Measurements from ENCODE around the gene CFAP61. TPM values are rescaled to one million over a fixed set of nuclear protein-coding genes. Genes with fewer than 3 reads are reported as not detected.

Gene CFAP61
- total and polyA plus RNA-seq, 2 donors: 0.23 to 0.24 TPM

DNA sequence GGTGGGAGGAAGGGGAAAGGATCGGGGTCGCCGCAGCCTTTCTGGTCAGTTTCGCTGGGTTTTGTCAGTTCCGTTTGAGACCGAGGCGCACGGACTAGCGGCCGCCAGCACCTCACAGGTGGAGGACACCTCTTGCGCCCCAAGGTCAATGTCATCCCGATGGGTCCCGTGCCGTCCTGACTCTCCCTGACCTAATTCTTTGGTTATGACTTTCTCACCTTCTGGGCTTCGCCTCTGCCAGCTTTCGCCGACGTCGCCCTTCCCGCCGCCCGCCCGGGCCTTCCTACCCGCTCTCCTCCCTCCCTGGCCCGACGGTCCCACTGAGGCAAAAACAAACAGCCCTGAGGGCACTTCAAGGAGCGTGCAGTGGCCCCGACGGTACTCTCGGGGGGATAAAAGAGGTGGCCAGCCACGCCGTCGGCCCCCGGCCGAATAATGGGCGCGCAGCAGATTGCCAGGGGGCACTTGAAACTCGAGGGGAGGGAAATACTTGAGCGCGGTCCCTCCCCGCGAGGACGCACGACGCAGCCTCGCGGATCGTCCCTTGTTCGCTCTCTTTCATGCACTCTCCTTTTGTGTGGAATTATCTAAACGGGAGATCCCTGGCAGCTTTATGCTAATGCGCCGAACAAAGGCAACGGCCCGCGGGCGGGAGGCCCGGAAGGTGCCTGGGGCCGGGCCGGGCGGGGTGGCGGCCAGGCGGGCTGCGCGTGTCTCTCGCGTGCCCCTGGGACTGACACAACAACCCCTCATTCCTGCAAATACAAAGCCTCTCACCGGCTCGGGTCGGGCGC lies 311.7 kb downstream of the CFAP61 start:
- WGBS: 4% methylated on average over 70 of the region's 70 CpGs
- H3K9me3 ChIP-seq (ENCODE audit: control insufficient read depth in 2 of 2, insufficient read depth in 1 of 2, low read length in 1 of 2): peaks cover 0 to 9% of the 10 kb centered on the region in 2 donors
- peaks cover 77 to 89% of the 10 kb centered on the region in 2 donors for H3K27me3 ChIP-seq (ENCODE audit: control insufficient read depth in 2 of 2, insufficient read depth in 1 of 2, low read length in 1 of 2)
- H3K27ac ChIP-seq (ENCODE audit: low read depth in 1 of 2, low read length in 1 of 2): no peak overlapping the region
- DNase-seq (ENCODE audit: low read depth in 6 of 9, low spot score in 9 of 9): peak in 1 of 9 donors; percentile 21
- H3K4me3 ChIP-seq (ENCODE audit: low read length in 2 of 2): no peak overlapping the region
- H3K36me3 ChIP-seq (ENCODE audit: control insufficient read depth in 2 of 2, insufficient read depth in 2 of 2, low read length in 1 of 2): no peaks in the 10 kb centered on the region
- H3K4me1 ChIP-seq (ENCODE audit: control insufficient read depth in 2 of 2, insufficient read depth in 2 of 2, low read length in 2 of 2): peaks cover 3 to 22% of the 10 kb centered on the region in 2 donors

DNA sequence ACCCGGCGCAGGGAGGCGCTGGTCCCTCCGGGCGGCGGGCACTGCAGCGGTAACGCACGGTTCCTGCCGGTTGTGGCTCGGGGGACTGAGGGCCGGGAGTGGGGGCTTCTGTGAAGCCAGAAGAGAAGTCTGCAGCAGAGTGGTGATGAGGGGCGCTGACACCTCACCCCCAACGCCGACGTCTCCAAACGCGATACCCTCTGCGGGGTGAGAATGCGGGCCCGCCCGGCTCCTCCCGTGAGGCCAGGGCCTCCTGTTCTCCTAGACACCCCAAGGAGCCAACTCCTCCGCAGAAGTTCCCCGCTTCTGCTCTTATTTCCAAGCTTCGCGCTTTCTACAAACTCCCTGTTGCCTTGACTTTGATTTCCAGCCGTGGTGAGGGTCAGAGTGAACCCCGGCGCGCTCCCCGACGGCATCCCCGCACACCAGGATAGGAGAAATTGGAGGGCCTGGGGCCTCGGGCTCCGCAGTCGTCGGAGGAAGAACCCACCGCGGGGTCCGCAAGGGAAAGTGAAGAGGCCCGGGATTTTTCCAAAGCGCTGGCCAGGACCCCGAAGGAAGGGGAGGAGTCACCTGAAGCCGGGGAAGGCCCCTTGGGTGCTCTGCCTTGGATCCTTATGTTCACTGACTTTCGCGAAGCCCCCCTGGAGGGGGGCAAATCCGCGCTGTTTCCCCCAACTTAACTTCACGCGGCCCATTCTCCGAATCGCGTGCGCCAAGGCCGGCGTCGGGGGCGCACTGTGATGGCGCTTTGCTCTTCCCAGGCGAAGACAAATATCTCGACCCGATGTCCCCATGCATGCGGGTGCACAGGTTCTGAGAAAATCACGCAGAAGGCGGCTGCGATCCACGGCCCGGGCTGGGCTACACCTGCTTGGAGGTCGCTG lies 312.5 kb downstream of the CFAP61 start:
- peaks cover 0 to 9% of the 10 kb centered on the region in 2 donors for H3K9me3 ChIP-seq (ENCODE audit: control insufficient read depth in 2 of 2, insufficient read depth in 1 of 2, low read length in 1 of 2)
- DNase-seq (ENCODE audit: low read depth in 6 of 9, low spot score in 9 of 9): no peak
- H3K4me3 ChIP-seq (ENCODE audit: low read length in 2 of 2): no peak overlapping the region
- H3K36me3 ChIP-seq (ENCODE audit: control insufficient read depth in 2 of 2, insufficient read depth in 2 of 2, low read length in 1 of 2): no peaks in the 10 kb centered on the region
- WGBS: 8% methylated on average over 70 of the region's 70 CpGs
- H3K27me3 ChIP-seq (ENCODE audit: control insufficient read depth in 2 of 2, insufficient read depth in 1 of 2, low read length in 1 of 2): peaks cover 86 to 97% of the 10 kb centered on the region in 2 donors
- H3K27ac ChIP-seq (ENCODE audit: low read depth in 1 of 2, low read length in 1 of 2): no peak overlapping the region
- H3K4me1 ChIP-seq (ENCODE audit: control insufficient read depth in 2 of 2, insufficient read depth in 2 of 2, low read length in 2 of 2): peaks cover 3 to 26% of the 10 kb centered on the region in 2 donors

DNA sequence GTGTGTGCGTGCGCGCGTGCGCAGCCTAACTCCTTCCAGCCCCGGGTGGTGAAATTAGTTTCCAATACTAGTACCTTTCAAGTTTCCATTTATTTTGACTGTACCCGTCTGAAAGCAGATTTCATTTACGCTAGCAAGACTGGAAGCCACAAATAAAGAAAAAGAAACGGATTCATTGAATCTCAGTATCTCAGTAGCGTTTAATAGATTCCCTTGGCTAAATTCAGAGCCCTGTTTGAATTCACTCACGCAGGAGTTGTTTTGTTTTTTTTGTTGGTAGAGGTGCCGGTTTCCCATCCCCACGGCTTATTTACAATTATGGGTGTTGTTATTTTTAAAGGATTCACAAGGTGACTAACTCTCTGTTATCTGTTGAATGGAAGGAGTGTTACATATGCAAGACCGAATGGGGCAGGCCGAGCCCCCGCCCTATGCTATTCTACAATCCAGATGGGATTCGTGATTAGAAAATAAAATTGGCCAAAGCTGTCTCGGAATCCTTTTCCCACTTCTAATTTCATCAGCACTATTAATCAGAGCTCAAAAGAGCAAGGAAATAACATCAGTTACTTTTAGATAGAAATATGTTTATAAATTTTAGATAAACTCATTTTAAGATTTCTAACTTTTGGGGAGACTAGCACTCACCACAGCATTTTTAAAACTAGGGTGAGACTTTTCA lies 313.3 kb downstream of the CFAP61 start:
- Histone ChIP-seq H3K36me3 (ENCODE audit: control insufficient read depth in 2 of 2, insufficient read depth in 2 of 2, low read length in 1 of 2) (no peaks in the 10 kb centered on the region), H3K27ac (ENCODE audit: low read depth in 1 of 2, low read length in 1 of 2) (no peak overlapping the region), H3K4me1 (ENCODE audit: control insufficient read depth in 2 of 2, insufficient read depth in 2 of 2, low read length in 2 of 2) (peaks cover 3 to 28% of the 10 kb centered on the region in 2 donors), H3K27me3 (ENCODE audit: control insufficient read depth in 2 of 2, insufficient read depth in 1 of 2, low read length in 1 of 2) (peaks cover 93 to 98% of the 10 kb centered on the region in 2 donors), H3K9me3 (ENCODE audit: control insufficient read depth in 2 of 2, insufficient read depth in 1 of 2, low read length in 1 of 2) (peaks cover 0 to 9% of the 10 kb centered on the region in 2 donors), H3K4me3 (ENCODE audit: low read length in 2 of 2) (no peak overlapping the region)
- no peak for DNase-seq (ENCODE audit: low read depth in 6 of 9, low spot score in 9 of 9)
- 14% methylated on average over 18 of the region's 18 CpGs for WGBS

DNA sequence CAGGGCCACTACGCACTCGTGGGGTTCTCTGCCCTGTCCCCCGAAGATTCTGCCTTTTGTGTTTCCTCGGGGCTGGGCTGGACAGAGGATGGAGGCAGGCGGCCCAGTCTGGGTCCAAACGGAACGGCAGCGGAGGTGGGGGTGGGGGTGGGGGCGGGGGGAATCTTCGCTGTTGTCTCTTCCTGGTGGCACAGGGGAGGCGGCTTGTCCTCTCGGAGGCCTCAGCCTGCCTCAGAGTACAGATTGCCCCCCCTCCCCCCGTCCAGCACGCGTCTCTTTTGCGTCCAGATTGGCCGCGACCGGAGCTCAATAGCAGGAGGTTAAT lies 314.2 kb downstream of the CFAP61 start:
- Histone ChIP-seq H3K4me1 (ENCODE audit: control insufficient read depth in 2 of 2, insufficient read depth in 2 of 2, low read length in 2 of 2) (peaks cover 3 to 28% of the 10 kb centered on the region in 2 donors), H3K9me3 (ENCODE audit: control insufficient read depth in 2 of 2, insufficient read depth in 1 of 2, low read length in 1 of 2) (peaks cover 0 to 9% of the 10 kb centered on the region in 2 donors), H3K27ac (ENCODE audit: low read depth in 1 of 2, low read length in 1 of 2) (no peak overlapping the region), H3K36me3 (ENCODE audit: control insufficient read depth in 2 of 2, insufficient read depth in 2 of 2, low read length in 1 of 2) (no peaks in the 10 kb centered on the region), H3K27me3 (ENCODE audit: control insufficient read depth in 2 of 2, insufficient read depth in 1 of 2, low read length in 1 of 2) (peaks cover 91 to 98% of the 10 kb centered on the region in 2 donors), H3K4me3 (ENCODE audit: low read length in 2 of 2) (no peak overlapping the region)
- 9% methylated on average over 19 of the region's 19 CpGs for WGBS
- DNase-seq (ENCODE audit: low read depth in 6 of 9, low spot score in 9 of 9): no peak

DNA sequence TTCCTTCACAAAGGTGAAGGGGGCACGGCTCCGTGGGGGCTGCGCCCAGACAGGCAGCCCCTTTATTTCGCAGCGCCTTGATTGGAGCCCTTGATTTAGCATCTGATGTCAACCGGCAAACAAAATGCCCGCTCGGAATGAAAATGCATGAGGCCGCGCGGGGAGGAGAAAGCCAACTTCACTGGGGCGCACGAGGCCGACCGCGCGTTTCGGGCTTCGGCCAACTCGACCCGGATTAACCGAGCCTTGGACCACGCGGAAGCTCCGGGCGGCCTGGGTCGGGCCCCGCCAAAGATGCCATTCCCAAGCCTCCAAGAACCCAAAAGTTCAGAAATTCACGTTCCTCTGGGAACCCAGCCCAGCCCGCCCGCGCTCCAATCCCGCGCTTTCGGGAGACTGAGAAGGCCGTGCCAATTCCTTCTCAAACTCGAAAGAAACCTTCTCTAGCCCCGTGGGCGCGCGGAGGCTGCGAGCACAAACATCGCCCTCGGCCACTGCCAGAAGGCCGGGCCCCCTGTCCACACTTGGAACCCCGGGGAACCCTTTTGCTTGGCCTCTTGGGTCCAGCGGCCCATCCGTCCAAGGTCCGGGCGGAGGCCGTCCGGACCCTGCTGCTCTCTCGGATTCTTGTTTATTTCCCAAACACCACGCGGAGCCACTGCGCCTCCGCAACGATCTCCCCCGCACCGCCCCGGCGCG lies 314.7 kb downstream of the CFAP61 start:
- Histone ChIP-seq H3K36me3 (ENCODE audit: control insufficient read depth in 2 of 2, insufficient read depth in 2 of 2, low read length in 1 of 2) (no peaks in the 10 kb centered on the region), H3K4me3 (ENCODE audit: low read length in 2 of 2) (peak overlapping the region in 1 of 2 donors; percentile 49), H3K9me3 (ENCODE audit: control insufficient read depth in 2 of 2, insufficient read depth in 1 of 2, low read length in 1 of 2) (peaks cover 0 to 9% of the 10 kb centered on the region in 2 donors), H3K27ac (ENCODE audit: low read depth in 1 of 2, low read length in 1 of 2) (no peak overlapping the region), H3K4me1 (ENCODE audit: control insufficient read depth in 2 of 2, insufficient read depth in 2 of 2, low read length in 2 of 2) (peaks cover 3 to 28% of the 10 kb centered on the region in 2 donors), H3K27me3 (ENCODE audit: control insufficient read depth in 2 of 2, insufficient read depth in 1 of 2, low read length in 1 of 2) (peaks cover 91 to 98% of the 10 kb centered on the region in 2 donors)
- WGBS: 3% methylated on average over 63 of the region's 63 CpGs
- no peak for DNase-seq (ENCODE audit: low read depth in 6 of 9, low spot score in 9 of 9)

DNA sequence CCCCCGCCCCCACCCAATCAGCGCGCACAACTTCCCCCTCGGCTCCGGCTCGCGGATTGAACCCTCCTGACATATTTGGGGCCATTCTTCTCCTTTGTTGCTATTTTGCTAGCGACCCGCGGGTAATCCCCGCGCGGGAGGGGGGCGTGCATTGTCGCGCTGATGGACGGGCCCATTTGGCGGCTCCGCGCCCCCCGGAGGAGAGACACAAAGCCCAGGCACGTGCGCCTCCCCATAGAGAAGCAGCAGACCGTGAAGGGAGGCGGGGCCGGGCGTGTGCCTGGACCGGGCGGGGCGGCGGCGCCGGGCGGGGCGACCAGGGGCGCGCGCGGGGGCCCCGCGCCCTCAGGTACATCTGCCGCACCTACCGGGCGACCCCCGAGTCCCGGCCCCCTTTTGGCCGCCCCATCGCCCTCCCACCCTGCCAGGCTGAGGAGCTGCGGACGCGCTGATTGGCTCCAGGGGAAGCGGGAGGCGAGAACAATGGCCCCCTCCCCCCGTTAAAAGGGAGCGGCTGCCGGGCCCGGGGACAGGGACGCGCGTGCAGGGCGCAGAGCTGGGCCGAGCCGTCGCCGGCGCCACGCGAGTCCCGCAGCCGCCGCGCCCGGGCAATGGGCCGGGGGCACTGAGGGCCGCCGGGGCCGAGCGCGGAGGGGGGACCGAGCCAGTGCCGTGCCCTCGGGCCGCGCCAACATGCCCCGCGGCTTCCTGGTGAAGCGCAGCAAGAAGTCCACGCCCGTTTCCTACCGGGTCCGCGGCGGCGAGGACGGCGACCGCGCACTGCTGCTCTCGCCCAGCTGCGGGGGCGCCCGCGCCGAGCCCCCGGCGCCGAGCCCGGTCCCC lies 315.5 kb downstream of the CFAP61 start, which contains the start of gene INSM1:
Gene INSM1, plus strand, starts transcription at position 530 of the 843 bp plus-strand sequence. Its CDS starts 164 bp downstream, at position 694.
- H3K9me3 ChIP-seq (ENCODE audit: control insufficient read depth in 2 of 2, insufficient read depth in 1 of 2, low read length in 1 of 2): peaks cover 0 to 9% of the 10 kb centered on the region in 2 donors
- no peaks in the 10 kb centered on the region for H3K36me3 ChIP-seq (ENCODE audit: control insufficient read depth in 2 of 2, insufficient read depth in 2 of 2, low read length in 1 of 2)
- no peak within 1 kb of the TSS for H3K27ac ChIP-seq (ENCODE audit: low read depth in 1 of 2, low read length in 1 of 2)
- H3K27me3 ChIP-seq (ENCODE audit: control insufficient read depth in 2 of 2, insufficient read depth in 1 of 2, low read length in 1 of 2): peaks cover 89 to 97% of the 10 kb centered on the region in 2 donors
- peak within 1 kb of the TSS in 1 of 2 donors; percentile 49 for H3K4me3 ChIP-seq (ENCODE audit: low read length in 2 of 2)
- peak in 1 of 9 donors; percentile 24 for DNase-seq (ENCODE audit: low read depth in 6 of 9, low spot score in 9 of 9)
- H3K4me1 ChIP-seq (ENCODE audit: control insufficient read depth in 2 of 2, insufficient read depth in 2 of 2, low read length in 2 of 2): peaks cover 3 to 26% of the 10 kb centered on the region in 2 donors
- WGBS: 1% methylated on average over 108 of the region's 108 CpGs

DNA sequence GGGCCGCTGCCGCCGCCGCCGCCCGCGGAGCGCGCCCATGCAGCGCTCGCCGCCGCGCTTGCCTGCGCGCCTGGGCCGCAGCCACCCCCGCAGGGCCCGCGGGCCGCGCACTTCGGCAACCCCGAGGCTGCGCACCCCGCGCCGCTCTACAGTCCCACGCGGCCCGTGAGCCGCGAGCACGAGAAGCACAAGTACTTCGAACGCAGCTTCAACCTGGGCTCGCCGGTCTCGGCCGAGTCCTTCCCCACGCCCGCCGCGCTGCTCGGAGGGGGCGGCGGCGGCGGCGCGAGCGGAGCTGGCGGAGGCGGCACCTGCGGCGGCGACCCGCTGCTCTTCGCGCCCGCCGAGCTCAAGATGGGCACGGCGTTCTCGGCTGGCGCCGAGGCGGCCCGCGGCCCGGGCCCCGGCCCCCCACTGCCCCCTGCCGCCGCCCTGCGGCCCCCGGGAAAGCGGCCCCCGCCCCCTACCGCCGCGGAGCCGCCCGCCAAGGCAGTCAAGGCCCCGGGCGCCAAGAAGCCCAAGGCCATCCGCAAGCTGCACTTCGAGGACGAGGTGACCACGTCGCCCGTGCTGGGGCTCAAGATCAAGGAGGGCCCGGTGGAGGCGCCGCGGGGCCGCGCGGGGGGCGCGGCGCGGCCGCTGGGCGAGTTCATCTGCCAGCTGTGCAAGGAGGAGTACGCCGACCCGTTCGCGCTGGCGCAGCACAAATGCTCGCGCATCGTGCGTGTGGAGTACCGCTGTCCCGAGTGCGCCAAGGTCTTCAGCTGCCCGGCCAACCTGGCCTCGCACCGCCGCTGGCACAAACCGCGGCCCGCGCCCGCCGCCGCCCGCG lies 316.3 kb downstream of the CFAP61 start:
- Histone ChIP-seq H3K4me3 (ENCODE audit: low read length in 2 of 2) (peak overlapping the region in 1 of 2 donors; percentile 49), H3K36me3 (ENCODE audit: control insufficient read depth in 2 of 2, insufficient read depth in 2 of 2, low read length in 1 of 2) (no peaks in the 10 kb centered on the region), H3K9me3 (ENCODE audit: control insufficient read depth in 2 of 2, insufficient read depth in 1 of 2, low read length in 1 of 2) (peaks cover 0 to 9% of the 10 kb centered on the region in 2 donors), H3K27ac (ENCODE audit: low read depth in 1 of 2, low read length in 1 of 2) (no peak overlapping the region), H3K27me3 (ENCODE audit: control insufficient read depth in 2 of 2, insufficient read depth in 1 of 2, low read length in 1 of 2) (peaks cover 84 to 97% of the 10 kb centered on the region in 2 donors), H3K4me1 (ENCODE audit: control insufficient read depth in 2 of 2, insufficient read depth in 2 of 2, low read length in 2 of 2) (peaks cover 3 to 24% of the 10 kb centered on the region in 2 donors)
- WGBS: under 1% methylated on average over 130 of the region's 130 CpGs
- DNase-seq (ENCODE audit: low read depth in 6 of 9, low spot score in 9 of 9): peak in 1 of 9 donors; percentile 34
